Neural cell (in vitro differentiated cells): Measurements from ENCODE around the gene OVOL1. TPM values are rescaled to one million over a fixed set of nuclear protein-coding genes. Genes with fewer than 3 reads are reported as not detected.

Source experiments
- H2AFZ ChIP-seq: fragments of 200-600, 300-800 bp; sonication (generic), shearing (Covaris generic); 2 replicates; pipeline ENCODE4 v1.6.0; 2014; ENCODE audit warnings: low read depth, mild to moderate bottlenecking, antibody characterized with exemption, low read length, moderate library complexity
- H3F3A ChIP-seq: fragments of 200-600 bp; shearing (Covaris generic); 2 replicates; pipeline ENCODE4 v1.6.1; 2016; ENCODE audit warnings: mild to moderate bottlenecking, moderate library complexity, mixed read lengths, antibody characterized with exemption, low read length; ENCODE audit not compliant: insufficient read depth, poor library complexity, severe bottlenecking
- H3K27ac ChIP-seq: fragments of 200-600, 300-800 bp; sonication (generic), shearing (Covaris generic); 2 replicates; pipeline ENCODE4 v1.5.1; 2014; ENCODE audit warnings: mild to moderate bottlenecking, low read length, moderate library complexity
- H3K27me3 ChIP-seq: fragments of 300-800, 200-600 bp; sonication (generic), shearing (Covaris generic); 2 replicates; pipeline ENCODE4 v1.6.0; 2014; ENCODE audit warnings: mild to moderate bottlenecking, low read depth, low read length, moderate library complexity; ENCODE audit not compliant: insufficient read depth
- H3K36me3 ChIP-seq: fragments of 300-800, 200-600 bp; sonication (generic), shearing (Covaris generic); 2 replicates; pipeline ENCODE4 v1.5.1; 2014; ENCODE audit warnings: mild to moderate bottlenecking, antibody characterized with exemption, low read length, moderate library complexity; ENCODE audit not compliant: insufficient read depth
- H3K4me2 ChIP-seq: fragments of 300-800, 200-600 bp; sonication (generic), shearing (Covaris generic); 2 replicates; pipeline ENCODE4 v1.6.0; 2014; ENCODE audit warnings: mild to moderate bottlenecking, low read length
- H3K4me3 ChIP-seq: fragments of 300-800, 200-600 bp; sonication (generic), shearing (Covaris generic); 2 replicates; pipeline ENCODE4 v1.5.1; 2014; ENCODE audit warnings: mild to moderate bottlenecking, low read length, moderate library complexity
- H3K79me2 ChIP-seq: fragments of 200-600 bp; shearing (Covaris generic); replicated peaks from 2 replicates; pipeline ENCODE4 v1.6.0; 2014; ENCODE audit warnings: mild to moderate bottlenecking, low read length, moderate library complexity; ENCODE audit not compliant: insufficient read depth
- H3K9ac ChIP-seq: fragments of 300-800, 200-600 bp; sonication (generic), shearing (Covaris generic); 2 replicates; pipeline ENCODE4 v1.6.1; 2016; ENCODE audit warnings: mild to moderate bottlenecking, low read length, mixed read lengths
- H3K9me2 ChIP-seq: fragments of 200-600 bp; shearing (Covaris generic); 2 replicates; pipeline ENCODE4 v1.6.1; 2016; ENCODE audit warnings: mild to moderate bottlenecking, low read length, mixed read lengths; ENCODE audit not compliant: insufficient read depth
- H3K9me3 ChIP-seq: fragments of 200-600, 300-800 bp; sonication (generic), shearing (Covaris generic); 2 replicates; pipeline ENCODE4 v1.6.1; 2016; ENCODE audit warnings: mild to moderate bottlenecking, mixed run types, low read length, moderate library complexity, mixed read lengths
- H4K20me1 ChIP-seq: fragments of 200-600 bp; shearing (Covaris generic); 2 replicates; pipeline ENCODE4 v1.6.1; 2016; ENCODE audit warnings: mild to moderate bottlenecking, mixed run types; ENCODE audit not compliant: insufficient read depth
- EP300 ChIP-seq: fragments of 450-650 bp; conservative IDR thresholded peaks from 2 replicates; pipeline ENCODE4 v1.6.1; 2014; ENCODE audit warnings: antibody characterized with exemption, mild to moderate bottlenecking, moderate library complexity; ENCODE audit not compliant: poor library complexity, severe bottlenecking
- EZH2 ChIP-seq: fragments of 200-600, 300-800 bp; shearing (Covaris generic), sonication (generic); IDR thresholded peaks from 2 replicates; pipeline ENCODE4 v1.6.1; 2014; ENCODE audit warnings: antibody characterized with exemption, low read length, borderline replicate concordance, mild to moderate bottlenecking; ENCODE audit not compliant: insufficient read depth, poor library complexity, severe bottlenecking
- MXI1 ChIP-seq: fragments of 450-650 bp; conservative IDR thresholded peaks from 2 replicates; pipeline ENCODE4 v1.6.1; 2014; ENCODE audit warnings: antibody characterized with exemption, mild to moderate bottlenecking; ENCODE audit not compliant: poor library complexity, severe bottlenecking
- POLR2AphosphoS5 ChIP-seq: IDR thresholded peaks from 2 replicates; pipeline ENCODE4 v1.6.1; 2012
- RAD21 ChIP-seq: fragments of 450-650 bp; conservative IDR thresholded peaks from 2 replicates; pipeline ENCODE4 v1.6.1; 2014; ENCODE audit warnings: antibody characterized with exemption, mild to moderate bottlenecking, moderate library complexity
- SMC3 ChIP-seq: fragments of 450-650 bp; conservative IDR thresholded peaks from 2 replicates; pipeline ENCODE4 v1.6.1; 2014; ENCODE audit warnings: antibody characterized with exemption, mild to moderate bottlenecking, moderate library complexity; ENCODE audit not compliant: poor library complexity
- TAF1 ChIP-seq: IDR thresholded peaks from 2 replicates; pipeline ENCODE4 v1.6.1; 2012; ENCODE audit warnings: low read depth
- polyA plus RNA-seq: library from polyadenylated mRNA; depleted of rRNA; stranded (reverse); fragments of >200 nt; gene quantifications from 2 replicates; pipeline ENCODE4 v1.2.3, GENCODE V29; 2014
- TF ChIP-seq, protein P1 (sequence below): IDR thresholded peaks from 2 replicates; pipeline ENCODE4 v1.6.1; 2012; ENCODE audit warnings: borderline replicate concordance
- TF ChIP-seq, protein P2 (sequence below): fragments of 450-650 bp; IDR thresholded peaks from 2 replicates; pipeline ENCODE4 v1.5.1; 2014; ENCODE audit warnings: antibody characterized with exemption, mild to moderate bottlenecking, moderate library complexity; ENCODE audit not compliant: poor library complexity, severe bottlenecking

The OVOL1 gene
- polyA plus RNA-seq, 1 donor from 2014 or later, result not detected

DNA sequence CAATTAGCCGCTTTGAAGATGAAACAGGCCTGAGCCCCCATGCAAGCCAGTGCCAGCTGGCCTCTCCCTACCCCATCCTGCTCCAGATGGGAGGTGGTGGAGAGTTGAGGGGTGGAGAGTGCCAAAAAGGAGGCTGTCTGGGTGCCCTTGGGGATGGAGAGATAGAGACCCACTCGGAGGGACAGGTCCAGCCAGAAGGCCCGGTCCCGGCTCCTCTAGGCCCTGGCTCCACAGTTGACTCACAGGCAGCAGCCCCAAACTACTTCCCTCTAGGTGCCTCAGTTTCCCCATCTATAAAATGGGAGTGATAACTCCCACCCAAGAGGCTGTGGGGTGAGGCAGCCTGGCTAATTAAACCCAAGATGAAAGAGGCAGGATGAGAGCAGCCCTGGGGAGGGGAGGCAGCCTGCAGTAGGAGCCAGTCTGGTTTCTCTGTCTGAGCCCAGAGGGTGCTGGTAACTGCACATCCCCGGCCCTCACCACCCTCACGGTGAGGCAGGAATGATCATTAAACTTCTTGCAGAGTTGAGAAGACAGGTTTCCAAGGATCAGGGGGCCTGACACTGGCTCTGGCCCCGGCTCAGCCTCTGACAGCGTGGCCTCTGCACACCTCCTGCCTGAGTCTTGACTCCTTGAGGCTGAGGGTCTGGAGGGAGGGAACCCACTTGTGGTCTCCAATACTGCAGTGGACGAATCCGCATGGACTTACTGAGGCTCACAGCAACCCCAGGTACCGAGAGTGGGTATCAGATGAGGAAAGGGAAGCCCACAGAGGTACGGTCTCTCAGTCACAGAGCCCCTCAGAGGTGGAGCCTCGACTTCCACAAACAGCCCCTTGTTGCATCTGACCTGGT is 4.7 kb upstream of the OVOL1 start:
- Histone ChIP-seq H3K9me2 (no peaks in the 10 kb centered on the region), H3K36me3 (no peaks in the 10 kb centered on the region), H3K4me2 (no peak overlapping the region), H3F3A (no peaks in the 10 kb centered on the region), H3K27ac (no peak overlapping the region), H3K27me3 (peaks cover 53% of the 10 kb centered on the region), H4K20me1 (no peaks in the 10 kb centered on the region), H3K79me2 (no peaks in the 10 kb centered on the region), H3K4me3 (no peak overlapping the region), H3K9me3 (no peaks in the 10 kb centered on the region), H2AFZ (no peak overlapping the region), H3K9ac (no peak overlapping the region)
- TF ChIP-seq POLR2AphosphoS5, result no peak
- no peak for TF ChIP-seq EP300
- no peak for TF ChIP-seq RAD21
- TF ChIP-seq MXI1, result no peak
- TF ChIP-seq, protein P1, sequence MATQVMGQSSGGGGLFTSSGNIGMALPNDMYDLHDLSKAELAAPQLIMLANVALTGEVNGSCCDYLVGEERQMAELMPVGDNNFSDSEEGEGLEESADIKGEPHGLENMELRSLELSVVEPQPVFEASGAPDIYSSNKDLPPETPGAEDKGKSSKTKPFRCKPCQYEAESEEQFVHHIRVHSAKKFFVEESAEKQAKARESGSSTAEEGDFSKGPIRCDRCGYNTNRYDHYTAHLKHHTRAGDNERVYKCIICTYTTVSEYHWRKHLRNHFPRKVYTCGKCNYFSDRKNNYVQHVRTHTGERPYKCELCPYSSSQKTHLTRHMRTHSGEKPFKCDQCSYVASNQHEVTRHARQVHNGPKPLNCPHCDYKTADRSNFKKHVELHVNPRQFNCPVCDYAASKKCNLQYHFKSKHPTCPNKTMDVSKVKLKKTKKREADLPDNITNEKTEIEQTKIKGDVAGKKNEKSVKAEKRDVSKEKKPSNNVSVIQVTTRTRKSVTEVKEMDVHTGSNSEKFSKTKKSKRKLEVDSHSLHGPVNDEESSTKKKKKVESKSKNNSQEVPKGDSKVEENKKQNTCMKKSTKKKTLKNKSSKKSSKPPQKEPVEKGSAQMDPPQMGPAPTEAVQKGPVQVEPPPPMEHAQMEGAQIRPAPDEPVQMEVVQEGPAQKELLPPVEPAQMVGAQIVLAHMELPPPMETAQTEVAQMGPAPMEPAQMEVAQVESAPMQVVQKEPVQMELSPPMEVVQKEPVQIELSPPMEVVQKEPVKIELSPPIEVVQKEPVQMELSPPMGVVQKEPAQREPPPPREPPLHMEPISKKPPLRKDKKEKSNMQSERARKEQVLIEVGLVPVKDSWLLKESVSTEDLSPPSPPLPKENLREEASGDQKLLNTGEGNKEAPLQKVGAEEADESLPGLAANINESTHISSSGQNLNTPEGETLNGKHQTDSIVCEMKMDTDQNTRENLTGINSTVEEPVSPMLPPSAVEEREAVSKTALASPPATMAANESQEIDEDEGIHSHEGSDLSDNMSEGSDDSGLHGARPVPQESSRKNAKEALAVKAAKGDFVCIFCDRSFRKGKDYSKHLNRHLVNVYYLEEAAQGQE, result no peak
- TF ChIP-seq SMC3, result no peak
- TF ChIP-seq, protein P2, sequence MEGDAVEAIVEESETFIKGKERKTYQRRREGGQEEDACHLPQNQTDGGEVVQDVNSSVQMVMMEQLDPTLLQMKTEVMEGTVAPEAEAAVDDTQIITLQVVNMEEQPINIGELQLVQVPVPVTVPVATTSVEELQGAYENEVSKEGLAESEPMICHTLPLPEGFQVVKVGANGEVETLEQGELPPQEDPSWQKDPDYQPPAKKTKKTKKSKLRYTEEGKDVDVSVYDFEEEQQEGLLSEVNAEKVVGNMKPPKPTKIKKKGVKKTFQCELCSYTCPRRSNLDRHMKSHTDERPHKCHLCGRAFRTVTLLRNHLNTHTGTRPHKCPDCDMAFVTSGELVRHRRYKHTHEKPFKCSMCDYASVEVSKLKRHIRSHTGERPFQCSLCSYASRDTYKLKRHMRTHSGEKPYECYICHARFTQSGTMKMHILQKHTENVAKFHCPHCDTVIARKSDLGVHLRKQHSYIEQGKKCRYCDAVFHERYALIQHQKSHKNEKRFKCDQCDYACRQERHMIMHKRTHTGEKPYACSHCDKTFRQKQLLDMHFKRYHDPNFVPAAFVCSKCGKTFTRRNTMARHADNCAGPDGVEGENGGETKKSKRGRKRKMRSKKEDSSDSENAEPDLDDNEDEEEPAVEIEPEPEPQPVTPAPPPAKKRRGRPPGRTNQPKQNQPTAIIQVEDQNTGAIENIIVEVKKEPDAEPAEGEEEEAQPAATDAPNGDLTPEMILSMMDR, result no peak
- TF ChIP-seq TAF1, result no peak
- TF ChIP-seq EZH2, result no peak

DNA sequence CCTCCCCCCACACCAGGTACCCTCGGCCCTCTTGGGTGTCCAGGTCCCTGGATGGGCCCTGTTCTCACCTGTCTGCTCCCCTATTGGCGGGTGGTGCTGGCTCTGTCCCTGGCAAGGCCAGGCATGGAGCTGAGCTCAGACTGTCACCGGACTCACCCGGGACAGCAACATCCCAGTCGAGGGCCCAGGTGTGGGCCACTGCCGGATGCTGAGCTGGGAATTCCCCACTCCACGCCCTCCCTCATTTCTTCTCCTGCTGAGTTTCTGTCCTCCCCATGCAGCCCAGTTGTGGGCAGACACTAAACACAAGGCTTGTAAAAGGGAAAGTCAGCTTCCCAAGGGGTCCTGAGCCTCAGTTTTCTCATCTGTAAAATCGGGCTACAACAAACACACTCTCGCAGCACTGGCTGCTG is 4.0 kb upstream of the OVOL1 start:
- Histone ChIP-seq H3K9me2 (no peaks in the 10 kb centered on the region), H3K9ac (no peak overlapping the region), H3K9me3 (no peaks in the 10 kb centered on the region), H3K36me3 (no peaks in the 10 kb centered on the region), H3K79me2 (no peaks in the 10 kb centered on the region), H3K27ac (no peak overlapping the region), H3K4me3 (no peak overlapping the region), H3F3A (no peaks in the 10 kb centered on the region), H2AFZ (no peak overlapping the region), H3K4me2 (no peak overlapping the region), H3K27me3 (peaks cover 58% of the 10 kb centered on the region), H4K20me1 (no peaks in the 10 kb centered on the region)
- no peak for TF ChIP-seq SMC3
- TF ChIP-seq TAF1, result no peak
- TF ChIP-seq POLR2AphosphoS5, result no peak
- TF ChIP-seq EP300, result no peak
- no peak for TF ChIP-seq MXI1
- TF ChIP-seq, protein P2, result no peak
- no peak for TF ChIP-seq EZH2
- TF ChIP-seq RAD21, result no peak
- TF ChIP-seq, protein P1, result no peak
